DND-41 (cell line): ENCODE measurements around the gene TMIGD1.

Experiments
- ATAC-seq: fragments of 200-7000 bp; cut with Tn5 transposase; 3 replicates; pipeline ENCODE4 v1.9.1; 2021; ENCODE audit warnings: low read depth; ENCODE audit not compliant: insufficient read depth
- DNase-seq: peaks from one replicate; pipeline ENCODE4 v3.0.0-alpha.2; 2020
- H2AFZ ChIP-seq: 2 replicates; pipeline ENCODE4 v1.6.0; 2012; ENCODE audit warnings: low read depth, low read length
- H3K27ac ChIP-seq: 2 replicates; pipeline ENCODE4 v1.5.1; 2012; ENCODE audit warnings: low read length, inconsistent platforms
- H3K27me3 ChIP-seq: fragments of 200-600 bp; sonication (generic); 2 replicates; pipeline ENCODE4 v1.6.0; 2012; ENCODE audit warnings: low read length, mild to moderate bottlenecking, inconsistent platforms; ENCODE audit not compliant: insufficient read depth, poor library complexity
- H3K36me3 ChIP-seq: 2 replicates; pipeline ENCODE4 v1.5.1; 2012; ENCODE audit warnings: low read length, inconsistent platforms; ENCODE audit not compliant: insufficient read depth
- H3K4me1 ChIP-seq: 2 replicates; pipeline ENCODE4 v1.5.1; 2012; ENCODE audit warnings: mild to moderate bottlenecking, low read length; ENCODE audit not compliant: insufficient read depth
- H3K4me2 ChIP-seq: 2 replicates; pipeline ENCODE4 v1.6.0; 2012; ENCODE audit warnings: mild to moderate bottlenecking, moderate library complexity, low read length, inconsistent platforms; ENCODE audit not compliant: insufficient read depth
- H3K4me3 ChIP-seq, 2 experiments: fragments of 200-600 bp in 1 of 2; shearing (Covaris generic) in 1 of 2; 2 replicates each; pipeline ENCODE4 v1.5.1; 2012 to 2016; ENCODE audit warnings: inconsistent platforms in 2 of 2, low read length in 2 of 2, mild to moderate bottlenecking in 2 of 2, low read depth in 1 of 2, moderate library complexity in 1 of 2
- H3K79me2 ChIP-seq: 2 replicates; pipeline ENCODE4 v1.6.0; 2012; ENCODE audit warnings: low read length, inconsistent platforms; ENCODE audit not compliant: insufficient read depth
- H3K9ac ChIP-seq: 2 replicates; pipeline ENCODE4 v1.6.0; 2012; ENCODE audit warnings: low read depth, mild to moderate bottlenecking, inconsistent platforms, low read length, moderate library complexity
- H3K9me3 ChIP-seq: 2 replicates; pipeline ENCODE4 v1.5.1; 2012; ENCODE audit warnings: low read length, moderate library complexity, mild to moderate bottlenecking, inconsistent platforms; ENCODE audit not compliant: insufficient read depth, severe bottlenecking
- H4K20me1 ChIP-seq: 2 replicates; pipeline ENCODE4 v1.6.0; 2012; ENCODE audit warnings: low read length; ENCODE audit not compliant: insufficient read depth
- EZH2 ChIP-seq: IDR thresholded peaks from 3 replicates; pipeline ENCODE4 v1.6.1; 2012; ENCODE audit warnings: borderline replicate concordance, low read depth, mild to moderate bottlenecking, moderate library complexity, low read length, inconsistent platforms; ENCODE audit not compliant: severe bottlenecking
- TF ChIP-seq, protein P1 (sequence below): IDR thresholded peaks from 2 replicates; pipeline ENCODE4 v1.5.1; 2012; ENCODE audit warnings: borderline replicate concordance, low read length, moderate library complexity, mild to moderate bottlenecking; ENCODE audit not compliant: poor library complexity, severe bottlenecking; ENCODE audit errors: extremely low read depth

The TMIGD1 gene

DNA sequence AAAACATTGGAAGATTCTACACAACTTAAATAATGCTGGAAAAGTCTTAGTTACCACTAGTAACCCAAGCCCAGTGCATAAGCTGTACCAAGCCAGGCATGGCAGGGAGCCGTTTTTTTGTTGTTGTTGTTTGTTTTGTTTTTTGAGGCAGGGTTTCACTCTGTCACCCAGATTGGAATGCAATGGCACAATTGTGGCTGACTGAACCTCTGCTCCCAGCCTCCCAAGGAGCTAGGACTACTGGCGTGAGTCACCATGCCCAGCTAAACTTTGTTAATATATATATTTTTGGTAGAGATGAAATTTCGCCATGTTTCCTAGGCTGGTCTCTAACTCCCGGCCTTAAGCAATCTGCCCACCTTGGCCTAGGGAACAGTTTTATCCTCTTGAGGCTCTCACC lies 564 bp upstream of the TMIGD1 start:
- Histone ChIP-seq H3K9me3 (no peaks in the 10 kb centered on the region), H3K4me2 (no peak overlapping the region), H3K27me3 (no peaks in the 10 kb centered on the region), H4K20me1 (no peaks in the 10 kb centered on the region), H2AFZ (no peak overlapping the region), H3K9ac (no peak overlapping the region), H3K4me3 (no peak overlapping the region), H3K79me2 (no peaks in the 10 kb centered on the region), H3K27ac (no peak overlapping the region), H3K36me3 (no peaks in the 10 kb centered on the region), H3K4me1 (peaks cover 25% of the 10 kb centered on the region)
- TF ChIP-seq, protein P1, sequence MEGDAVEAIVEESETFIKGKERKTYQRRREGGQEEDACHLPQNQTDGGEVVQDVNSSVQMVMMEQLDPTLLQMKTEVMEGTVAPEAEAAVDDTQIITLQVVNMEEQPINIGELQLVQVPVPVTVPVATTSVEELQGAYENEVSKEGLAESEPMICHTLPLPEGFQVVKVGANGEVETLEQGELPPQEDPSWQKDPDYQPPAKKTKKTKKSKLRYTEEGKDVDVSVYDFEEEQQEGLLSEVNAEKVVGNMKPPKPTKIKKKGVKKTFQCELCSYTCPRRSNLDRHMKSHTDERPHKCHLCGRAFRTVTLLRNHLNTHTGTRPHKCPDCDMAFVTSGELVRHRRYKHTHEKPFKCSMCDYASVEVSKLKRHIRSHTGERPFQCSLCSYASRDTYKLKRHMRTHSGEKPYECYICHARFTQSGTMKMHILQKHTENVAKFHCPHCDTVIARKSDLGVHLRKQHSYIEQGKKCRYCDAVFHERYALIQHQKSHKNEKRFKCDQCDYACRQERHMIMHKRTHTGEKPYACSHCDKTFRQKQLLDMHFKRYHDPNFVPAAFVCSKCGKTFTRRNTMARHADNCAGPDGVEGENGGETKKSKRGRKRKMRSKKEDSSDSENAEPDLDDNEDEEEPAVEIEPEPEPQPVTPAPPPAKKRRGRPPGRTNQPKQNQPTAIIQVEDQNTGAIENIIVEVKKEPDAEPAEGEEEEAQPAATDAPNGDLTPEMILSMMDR = no peak
- no peak for TF ChIP-seq EZH2
- ATAC-seq (no peak), DNase-seq (no peak)

DNA sequence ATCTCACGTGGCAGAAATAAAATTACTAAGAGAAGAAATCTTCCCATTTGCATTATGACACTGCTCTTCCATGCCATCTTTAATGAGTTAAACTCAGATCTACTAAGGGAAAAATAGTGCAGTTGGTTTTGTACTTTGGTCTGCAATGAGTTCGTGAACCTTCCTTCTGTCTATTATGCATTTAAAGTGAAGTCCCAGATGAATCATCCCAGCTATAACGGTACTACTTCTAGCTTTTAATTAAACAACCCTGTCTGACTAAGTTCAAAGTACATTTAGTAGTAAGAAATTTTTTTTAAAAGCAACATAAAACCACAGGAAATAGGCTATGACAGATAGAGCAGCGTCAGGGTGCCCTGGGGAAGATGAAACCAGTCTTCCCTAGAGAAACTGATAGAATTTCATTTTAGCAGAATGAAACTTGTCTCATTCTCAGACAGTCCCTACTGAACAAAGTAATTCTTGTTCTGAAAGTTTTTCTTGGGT lies 1.8 kb downstream of the TMIGD1 start:
- TF ChIP-seq, protein P1 = no peak
- no peak for TF ChIP-seq EZH2
- no peak overlapping the region for H3K9ac ChIP-seq
- ATAC-seq = peak; percentile 88
- H3K4me2 ChIP-seq = peak overlapping the region; percentile 47
- peak overlapping the region; percentile 45 for H3K27ac ChIP-seq
- peaks cover 25% of the 10 kb centered on the region for H3K4me1 ChIP-seq
- H3K9me3 ChIP-seq = no peaks in the 10 kb centered on the region
- H3K4me3 ChIP-seq = 0 out of 4 replicates have a peak overlapping the region, but pooled peaks of 1 of the 2 experiments have one; percentile 3
- peak; percentile 59 for DNase-seq
- H3K79me2 ChIP-seq = no peaks in the 10 kb centered on the region
- no peaks in the 10 kb centered on the region for H3K36me3 ChIP-seq
- no peaks in the 10 kb centered on the region for H4K20me1 ChIP-seq
- H3K27me3 ChIP-seq = no peaks in the 10 kb centered on the region
- H2AFZ ChIP-seq = no peak overlapping the region

DNA sequence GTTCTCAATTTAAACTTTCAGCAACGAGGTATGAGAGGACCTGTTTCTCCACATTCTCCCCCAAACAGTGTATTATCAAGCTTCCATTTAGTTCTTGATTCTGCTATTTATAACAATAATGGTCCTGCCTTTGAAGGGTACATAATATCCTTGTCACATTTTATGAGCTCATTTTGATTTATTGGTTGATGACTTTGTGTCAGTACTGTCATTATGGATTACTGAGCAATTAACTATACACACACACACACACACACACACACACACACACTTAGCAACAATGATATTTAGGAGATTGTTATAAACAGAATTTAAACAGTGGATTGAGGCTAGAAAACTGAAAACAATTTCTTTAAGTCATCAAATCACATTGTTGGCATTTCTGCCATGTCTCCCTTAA lies 7.0 kb downstream of the TMIGD1 start:
- no peak overlapping the region for H3K4me2 ChIP-seq
- no peaks in the 10 kb centered on the region for H3K79me2 ChIP-seq
- H4K20me1 ChIP-seq = no peaks in the 10 kb centered on the region
- H3K27ac ChIP-seq = no peak overlapping the region
- no peaks in the 10 kb centered on the region for H3K36me3 ChIP-seq
- ATAC-seq (no peak), DNase-seq (no peak)
- no peak overlapping the region for H3K9ac ChIP-seq
- H3K27me3 ChIP-seq = peaks cover 3% of the 10 kb centered on the region
- TF ChIP-seq, protein P1 = no peak
- no peak for TF ChIP-seq EZH2
- no peak overlapping the region for H3K4me3 ChIP-seq
- no peak overlapping the region for H2AFZ ChIP-seq
- H3K9me3 ChIP-seq = no peaks in the 10 kb centered on the region
- peaks cover 33% of the 10 kb centered on the region for H3K4me1 ChIP-seq

DNA sequence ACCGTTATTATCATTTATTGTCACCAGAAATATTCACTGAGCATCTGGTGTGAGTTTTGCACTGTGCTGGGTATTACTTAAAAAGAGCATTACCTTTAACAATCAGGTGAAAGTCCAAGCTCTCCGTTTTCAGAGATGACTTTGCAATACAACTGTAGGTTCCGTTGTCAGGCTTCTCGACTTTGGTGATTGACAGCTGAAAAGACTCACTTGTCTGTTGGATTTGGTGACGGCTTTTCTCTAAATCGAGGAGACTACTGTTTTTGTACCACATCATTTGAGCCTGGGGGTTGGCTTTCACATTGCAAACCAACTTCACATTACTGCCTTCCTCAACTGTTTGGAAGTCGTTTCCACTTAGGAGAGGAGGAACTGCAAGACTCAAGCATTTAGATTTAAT lies 9.1 kb downstream of the TMIGD1 start:
- DNase-seq (no peak), ATAC-seq (no peak)
- peaks cover 3% of the 10 kb centered on the region for H3K27me3 ChIP-seq
- H3K36me3 ChIP-seq = no peaks in the 10 kb centered on the region
- no peaks in the 10 kb centered on the region for H3K79me2 ChIP-seq
- no peaks in the 10 kb centered on the region for H4K20me1 ChIP-seq
- TF ChIP-seq, protein P1 = no peak
- TF ChIP-seq EZH2 = no peak
- H2AFZ ChIP-seq = no peak overlapping the region
- no peak overlapping the region for H3K4me3 ChIP-seq
- H3K4me1 ChIP-seq = peaks cover 20% of the 10 kb centered on the region
- H3K27ac ChIP-seq = no peak overlapping the region
- no peak overlapping the region for H3K4me2 ChIP-seq
- no peaks in the 10 kb centered on the region for H3K9me3 ChIP-seq
- no peak overlapping the region for H3K9ac ChIP-seq
